Mesothelial cell of epicardium (in vitro differentiated cells): ENCODE results near the gene CCNA2. TPM values are rescaled to one million over a fixed set of nuclear protein-coding genes. Genes with fewer than 3 reads are reported as not detected.
A peak's percentile ranks its signal among the peaks of the same experiment; 100 is the strongest.

Source experiments
- DNase-seq, 2 experiments: peaks; one replicate each; pipeline ENCODE4 v3.0.0; 2021; ENCODE audit warnings: low spot score in 2 of 2; ENCODE audit not compliant: unreplicated experiment in 2 of 2
- H3K27ac Mint-ChIP-seq: 2 replicates; pipeline ENCODE4 v1.8.0; 2021; ENCODE audit warnings: mixed read lengths
- H3K27me3 Mint-ChIP-seq: 2 replicates; pipeline ENCODE4 v1.8.0; 2021; ENCODE audit warnings: low read depth, mixed read lengths
- H3K36me3 Mint-ChIP-seq: 2 replicates; pipeline ENCODE4 v1.8.0; 2021; ENCODE audit warnings: mixed read lengths
- H3K4me1 Mint-ChIP-seq: 2 replicates; pipeline ENCODE4 v1.8.0; 2021; ENCODE audit warnings: mixed read lengths
- H3K4me3 Mint-ChIP-seq: 2 replicates; pipeline ENCODE4 v1.8.0; 2021; ENCODE audit warnings: mild to moderate bottlenecking, moderate library complexity, mixed read lengths
- H3K9me3 Mint-ChIP-seq: 2 replicates; pipeline ENCODE4 v1.8.0; 2021; ENCODE audit warnings: mixed read lengths
- total RNA-seq: library from RNA; stranded (reverse); gene quantifications from 3 replicates; pipeline ENCODE4 v1.2.1, GENCODE V29; 2021
- TF ChIP-seq, protein P1 (sequence below): fragments of 200-600 bp; sonication (generic); IDR thresholded peaks from one replicate; pipeline ENCODE4 v1.5.0; 2021; ENCODE audit warnings: antibody characterized with exemption; ENCODE audit not compliant: unreplicated experiment

CCNA2 gene
- total RNA-seq, 1 donor from 2014 or later = 18.7 TPM

DNA sequence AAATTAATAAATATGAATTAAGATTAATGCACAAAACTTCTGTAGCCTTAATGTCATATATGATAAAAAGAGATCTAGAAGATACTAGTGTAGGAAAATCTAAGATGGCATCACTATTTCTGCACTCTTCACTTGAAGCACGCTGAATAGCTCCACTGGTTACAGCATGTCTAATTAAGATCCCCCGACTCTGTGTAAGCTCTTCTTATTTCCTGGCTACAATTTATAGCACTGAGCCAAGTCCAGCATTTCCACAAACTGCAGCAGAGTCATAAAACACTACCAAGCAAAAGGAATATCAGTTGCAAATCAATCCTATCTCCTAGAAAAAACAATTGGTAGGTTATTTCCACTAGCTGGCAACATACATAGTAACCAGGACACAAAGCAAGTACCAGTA lies 1.3 kb upstream of the CCNA2 start:
- DNase-seq = no peak
- peak overlapping the region; percentile 6 for H3K4me3 Mint-ChIP-seq
- TF ChIP-seq, protein P1, sequence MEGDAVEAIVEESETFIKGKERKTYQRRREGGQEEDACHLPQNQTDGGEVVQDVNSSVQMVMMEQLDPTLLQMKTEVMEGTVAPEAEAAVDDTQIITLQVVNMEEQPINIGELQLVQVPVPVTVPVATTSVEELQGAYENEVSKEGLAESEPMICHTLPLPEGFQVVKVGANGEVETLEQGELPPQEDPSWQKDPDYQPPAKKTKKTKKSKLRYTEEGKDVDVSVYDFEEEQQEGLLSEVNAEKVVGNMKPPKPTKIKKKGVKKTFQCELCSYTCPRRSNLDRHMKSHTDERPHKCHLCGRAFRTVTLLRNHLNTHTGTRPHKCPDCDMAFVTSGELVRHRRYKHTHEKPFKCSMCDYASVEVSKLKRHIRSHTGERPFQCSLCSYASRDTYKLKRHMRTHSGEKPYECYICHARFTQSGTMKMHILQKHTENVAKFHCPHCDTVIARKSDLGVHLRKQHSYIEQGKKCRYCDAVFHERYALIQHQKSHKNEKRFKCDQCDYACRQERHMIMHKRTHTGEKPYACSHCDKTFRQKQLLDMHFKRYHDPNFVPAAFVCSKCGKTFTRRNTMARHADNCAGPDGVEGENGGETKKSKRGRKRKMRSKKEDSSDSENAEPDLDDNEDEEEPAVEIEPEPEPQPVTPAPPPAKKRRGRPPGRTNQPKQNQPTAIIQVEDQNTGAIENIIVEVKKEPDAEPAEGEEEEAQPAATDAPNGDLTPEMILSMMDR = no peak
- H3K4me1 Mint-ChIP-seq = peaks cover 12% of the 10 kb centered on the region
- H3K36me3 Mint-ChIP-seq = no peaks in the 10 kb centered on the region
- H3K9me3 Mint-ChIP-seq = no peaks in the 10 kb centered on the region
- no peaks in the 10 kb centered on the region for H3K27me3 Mint-ChIP-seq
- no peak overlapping the region for H3K27ac Mint-ChIP-seq

DNA sequence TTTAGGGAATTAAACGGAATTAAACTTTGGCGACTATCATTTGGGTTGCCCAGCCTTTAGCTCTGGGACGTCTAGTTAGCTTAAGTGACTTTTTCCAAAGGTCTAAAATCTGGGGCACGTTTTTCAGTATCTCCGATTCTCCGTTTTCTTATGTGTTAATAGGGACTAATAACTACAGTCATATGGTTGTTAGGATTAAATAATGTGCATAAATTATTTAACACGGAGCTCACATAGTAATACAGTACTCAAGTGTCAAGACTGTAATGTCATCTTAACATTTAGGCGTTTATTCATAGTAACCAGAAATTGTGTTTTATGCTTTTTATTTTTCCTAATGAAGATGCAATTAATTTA lies 466 bp upstream of the CCNA2 start:
- Mint-ChIP-seq H3K27me3 (no peaks in the 10 kb centered on the region), H3K4me3 (peak overlapping the region; percentile 95), H3K36me3 (no peaks in the 10 kb centered on the region), H3K4me1 (peaks cover 12% of the 10 kb centered on the region), H3K9me3 (no peaks in the 10 kb centered on the region), H3K27ac (peak overlapping the region; percentile 96)
- TF ChIP-seq, protein P1 = no peak
- DNase-seq = no peak

DNA sequence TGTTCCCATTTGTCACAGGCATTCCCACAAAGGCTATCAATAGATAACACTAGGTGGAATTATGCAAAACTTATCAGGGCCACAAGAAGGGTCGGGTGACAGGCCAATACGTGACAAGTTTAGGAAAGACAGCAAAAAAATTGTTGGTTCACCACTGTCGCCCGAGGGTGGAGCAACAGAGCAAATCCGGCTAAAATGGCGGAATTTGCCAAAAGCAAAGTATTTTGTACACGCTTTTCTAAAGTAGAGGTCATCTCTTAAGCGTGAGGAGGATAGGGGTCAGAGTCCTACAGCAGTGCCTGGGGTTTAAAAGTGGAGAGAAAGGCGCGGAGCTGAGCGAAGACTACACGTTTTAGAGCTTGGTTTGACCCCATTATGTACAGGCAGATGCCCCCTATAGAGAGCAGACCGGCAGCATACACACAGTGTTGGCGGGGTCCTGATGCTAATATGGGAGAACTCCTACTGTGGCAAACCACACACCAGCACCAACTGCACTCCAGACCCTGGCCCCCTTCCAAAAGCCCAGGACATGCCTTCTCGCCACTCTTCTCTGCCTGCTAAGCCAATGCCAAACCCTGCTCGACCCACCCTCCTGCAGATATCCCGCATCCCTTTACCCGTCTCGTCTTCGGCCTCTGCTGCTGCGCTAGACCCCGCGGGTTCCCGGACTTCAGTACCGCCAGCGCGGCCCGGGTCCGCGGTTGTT lies 733 bp downstream of the CCNA2 start:
- H3K36me3 Mint-ChIP-seq = no peaks in the 10 kb centered on the region
- H3K27ac Mint-ChIP-seq = peak overlapping the region; percentile 96
- no peak for DNase-seq
- TF ChIP-seq, protein P1 = no peak
- peak overlapping the region; percentile 95 for H3K4me3 Mint-ChIP-seq
- H3K9me3 Mint-ChIP-seq = no peaks in the 10 kb centered on the region
- H3K4me1 Mint-ChIP-seq = peaks cover 12% of the 10 kb centered on the region
- no peaks in the 10 kb centered on the region for H3K27me3 Mint-ChIP-seq

DNA sequence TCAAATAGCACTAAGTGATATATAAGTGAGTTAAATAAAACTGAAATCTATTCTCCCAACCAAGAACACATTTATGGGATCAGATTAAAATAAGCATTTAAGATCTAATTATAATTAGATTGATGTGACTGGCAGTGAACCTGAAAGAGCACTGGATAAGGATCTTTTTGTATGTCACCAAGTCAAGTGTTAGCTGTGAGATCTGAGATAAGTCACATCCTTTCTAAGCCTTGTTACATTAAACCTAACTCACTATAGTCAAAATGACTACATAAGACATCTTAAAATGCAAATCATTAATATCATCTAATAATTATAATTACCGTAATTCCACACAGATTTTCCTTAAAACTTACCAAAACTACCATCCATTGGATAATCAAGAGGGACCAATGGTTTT lies 1.6 kb downstream of the CCNA2 start:
- H3K4me1 Mint-ChIP-seq = peaks cover 12% of the 10 kb centered on the region
- no peaks in the 10 kb centered on the region for H3K9me3 Mint-ChIP-seq
- peak overlapping the region; percentile 95 for H3K4me3 Mint-ChIP-seq
- DNase-seq = no peak
- H3K36me3 Mint-ChIP-seq = no peaks in the 10 kb centered on the region
- TF ChIP-seq, protein P1 = no peak
- no peak overlapping the region for H3K27ac Mint-ChIP-seq
- H3K27me3 Mint-ChIP-seq = no peaks in the 10 kb centered on the region

DNA sequence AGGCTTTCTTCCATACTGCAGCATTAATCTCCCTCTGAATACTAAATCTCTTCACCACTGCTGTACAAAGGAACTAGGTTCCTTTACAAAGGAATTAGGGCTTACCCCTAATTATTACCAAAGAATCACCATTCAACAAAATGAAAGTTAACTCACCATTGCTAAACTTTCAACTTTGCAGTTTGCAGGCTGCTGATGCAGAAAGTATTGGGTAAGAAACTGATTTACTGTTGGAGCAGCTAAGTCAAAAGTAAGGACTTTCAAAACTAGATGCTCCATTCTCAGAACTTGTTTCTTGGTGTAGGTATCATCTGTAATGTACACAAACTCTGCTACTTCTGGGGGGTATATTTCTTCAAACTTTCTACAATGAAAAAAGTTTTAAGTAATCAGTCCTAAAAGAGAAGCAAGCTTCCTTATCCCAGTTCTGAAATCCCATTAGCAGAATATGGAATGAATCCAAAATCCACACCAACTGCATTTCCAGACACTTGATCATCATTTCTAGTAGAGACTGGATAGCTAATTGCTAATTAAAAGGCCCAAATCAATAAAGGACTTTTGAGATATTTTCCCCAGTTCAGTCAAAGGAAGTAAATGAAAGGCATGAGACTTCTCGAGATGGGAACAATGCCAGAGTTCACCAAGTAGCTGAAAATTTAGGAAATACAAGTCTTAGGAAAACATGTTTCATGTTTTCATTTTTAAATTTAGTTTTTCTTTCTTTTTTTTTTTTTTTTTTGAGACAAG lies 4.3 kb downstream of the CCNA2 start:
- H3K27ac Mint-ChIP-seq = no peak overlapping the region
- peaks cover 12% of the 10 kb centered on the region for H3K4me1 Mint-ChIP-seq

More for the DNA sequence above, 4.3 kb downstream of the CCNA2 start:
- H3K27me3 Mint-ChIP-seq = no peaks in the 10 kb centered on the region
- TF ChIP-seq, protein P1 = no peak
- H3K9me3 Mint-ChIP-seq = no peaks in the 10 kb centered on the region
- peaks cover 4% of the 10 kb centered on the region for H3K36me3 Mint-ChIP-seq
- H3K4me3 Mint-ChIP-seq = no peak overlapping the region
- no peak for DNase-seq
